ENCODE results near the gene NEURL4.

- no peak for TF ChIP-seq CTCF (IDR thresholded peaks at IDR 0.05; ENCODE audit: borderline replicate concordance, extremely low read depth, low read length, poor library complexity, severe bottlenecking)
- no peak for TF ChIP-seq EZH2 (IDR thresholded peaks at IDR 0.05; ENCODE audit: borderline replicate concordance, low read depth, low read length, severe bottlenecking)
These were observed 25.0 kb downstream of the NEURL4 start for GRCh38 chr17:7304179-7304578.

Data from DND-41 (cell line).